Stimulated activated CD8-positive, alpha-beta memory T cell treated with anti-CD3 and anti-CD28 coated beads, Interleukin-4, amount 100 ng/mL, for 1 hour (primary cell): ENCODE results near the gene MTA2.
"Not testable (repeated sequence)": the region's sequence is repeated elsewhere in the genome, so short reads cannot be mapped to it uniquely, and the experiment has no call there.

Experiments
- DNase-seq, 2 donors: peaks; one replicate each; pipeline ENCODE4 v3.0.0-alpha.2; 2020; ENCODE audit warnings: low read depth in 2 of 2, low spot score in 1 of 2

The MTA2 gene

DNA sequence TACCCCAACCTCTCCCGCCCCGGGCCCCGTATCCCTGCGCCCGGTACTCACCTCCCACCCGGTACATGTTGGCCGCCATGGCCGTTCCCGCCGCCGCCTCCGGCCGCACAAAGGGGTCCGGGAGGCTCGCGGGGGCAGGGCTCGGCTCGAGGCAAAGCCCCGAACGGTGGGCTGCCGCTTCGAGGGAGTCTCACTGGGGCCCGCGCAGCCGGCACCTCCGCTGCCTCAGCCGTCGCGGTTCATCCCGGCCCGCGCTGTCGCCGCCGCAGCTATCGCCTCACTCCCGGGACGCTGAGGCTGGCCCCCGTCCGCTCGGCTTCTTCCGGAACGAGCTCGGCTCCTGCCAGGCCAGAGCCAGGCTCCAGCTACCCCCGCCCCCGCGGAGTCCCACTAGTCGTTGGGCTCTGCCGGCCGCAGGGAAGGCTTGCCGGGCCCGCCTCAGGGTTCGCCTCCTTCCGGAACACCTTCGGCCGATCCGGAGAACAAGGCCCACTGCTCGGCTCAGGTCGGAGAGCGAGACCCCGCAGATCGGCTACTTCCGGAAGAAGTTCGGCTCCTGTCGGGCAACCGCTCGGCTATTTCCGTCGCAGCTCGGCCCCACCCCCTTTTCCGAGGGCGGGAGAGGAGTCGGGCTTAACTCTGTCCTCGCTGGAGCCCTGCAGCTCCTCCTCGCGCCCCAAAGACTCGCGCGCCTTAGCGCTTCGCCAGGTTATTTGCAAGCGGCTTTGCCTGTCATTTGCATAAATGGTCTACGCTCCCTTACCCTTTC lies at the start of gene MTA2:
Gene MTA2 (minus strand): TSS at position 494 of the 769 bp plus-strand sequence. CDS start 415 bp downstream, at position 79.
- peak; percentile 98 to 99 for DNase-seq

DNA sequence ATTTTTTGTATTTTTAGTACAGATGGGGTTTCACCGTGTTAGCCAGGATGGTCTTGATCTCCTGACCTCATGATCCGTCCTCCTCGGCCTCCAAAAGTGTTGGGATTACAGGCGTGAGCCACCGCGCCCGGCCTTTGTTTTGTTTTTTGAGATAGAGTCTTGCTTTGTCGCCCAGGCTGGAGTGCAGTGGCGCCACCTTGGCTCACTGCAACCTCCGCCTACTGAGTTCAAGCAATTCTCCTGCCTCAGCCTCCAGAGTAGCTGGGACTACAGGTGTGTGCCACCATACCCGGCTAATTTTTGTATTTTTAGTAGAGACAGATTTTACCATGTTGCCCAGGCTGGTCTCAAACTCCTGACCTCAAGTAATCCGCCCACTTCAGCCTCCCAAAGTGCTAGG lies 48.6 kb upstream of the MTA2 start:
- not testable (repeated sequence) for DNase-seq

- DNase-seq = no peak
Observed at GRCh38 chr11:62649486-62649885, 47.8 kb upstream of the MTA2 start.

DNA sequence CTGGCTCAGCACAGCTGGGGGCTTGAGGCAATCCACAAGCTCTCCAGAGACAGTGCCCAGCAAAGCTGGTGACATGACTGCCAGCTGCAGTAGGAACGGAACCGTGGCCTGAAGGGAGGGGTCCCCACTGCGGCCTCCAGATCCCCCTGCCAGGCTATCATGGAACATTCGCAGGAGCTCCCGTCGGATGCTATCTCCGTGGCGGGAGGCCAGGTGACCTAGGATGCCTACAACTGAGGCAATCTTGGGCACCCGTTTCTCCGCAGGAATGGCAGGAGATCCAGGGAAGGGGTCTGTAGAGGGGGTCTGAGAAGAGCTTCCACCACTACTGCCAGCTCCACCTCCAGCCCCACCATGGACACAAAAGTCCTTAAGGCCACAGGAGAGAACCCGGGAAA lies 47.3 kb upstream of the MTA2 start:
- DNase-seq = no peak

GRCh38 chr11:62648185-62648966 lies 46.7 kb upstream of the MTA2 start:
- no peak for DNase-seq

DNA sequence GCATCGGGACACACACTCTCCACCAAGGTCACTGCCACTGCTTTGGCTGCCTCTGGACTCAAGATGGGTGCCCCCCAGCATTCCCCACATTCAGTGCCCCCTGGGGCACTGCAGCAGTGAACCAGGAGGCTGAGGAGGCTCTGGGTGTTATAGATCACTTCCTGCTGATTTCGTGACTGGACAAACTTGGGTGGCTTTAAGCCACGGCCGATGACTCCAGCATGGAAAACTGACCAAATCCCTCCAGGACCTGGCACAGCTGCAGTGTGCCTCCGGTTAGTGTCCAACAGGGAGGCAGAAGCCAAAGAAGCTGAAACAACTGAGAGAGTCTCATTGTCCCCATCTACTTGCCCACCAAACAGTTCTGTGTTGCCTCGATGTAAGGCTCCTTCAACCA lies 45.9 kb upstream of the MTA2 start:
- DNase-seq = no peak

DNA sequence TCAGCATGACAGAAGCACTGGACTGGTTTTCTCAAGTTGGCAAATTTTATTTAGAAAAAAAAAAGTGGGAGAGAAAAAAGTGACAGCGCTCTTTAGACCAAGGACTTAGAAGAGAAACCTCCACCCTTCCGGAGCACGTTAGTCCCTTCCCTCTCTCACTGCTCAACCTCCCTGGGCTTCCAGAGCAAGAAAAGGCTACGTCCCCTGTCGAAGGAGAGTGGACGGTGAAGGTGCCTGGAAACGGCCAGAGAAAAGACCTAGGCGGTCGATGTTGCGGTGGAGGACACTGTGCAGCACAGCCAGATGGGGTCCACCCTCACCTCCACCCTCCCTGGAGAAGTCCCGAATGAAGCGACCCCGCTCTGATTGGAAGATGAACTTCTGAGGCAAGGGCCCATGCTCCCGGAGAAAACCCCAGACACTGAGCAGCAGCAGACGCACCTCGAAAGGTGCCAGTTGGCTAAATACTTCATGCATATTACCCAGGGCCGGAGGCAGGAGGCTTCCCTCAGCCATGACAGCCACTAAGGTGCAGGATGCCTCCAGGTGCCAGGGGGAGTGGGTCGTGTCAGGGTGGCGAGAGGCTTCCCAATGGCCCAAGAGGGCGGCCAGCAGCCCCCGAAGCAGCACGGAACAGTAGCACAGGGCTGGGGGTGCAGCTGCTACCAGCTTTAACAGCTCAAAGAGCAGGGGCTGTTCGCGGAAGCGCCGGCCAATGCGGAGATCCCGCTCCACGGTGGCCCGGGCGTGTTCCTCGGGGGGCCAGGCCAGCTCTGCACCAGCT lies 45.4 kb upstream of the MTA2 start:
- DNase-seq = no peak

GRCh38 chr11:62645946-62646824 lies 44.5 kb upstream of the MTA2 start, which contains the start of gene GANAB:
GANAB (minus strand) TSS chr11:62646613; CDS start chr11:62646599, 14 bp downstream.
- DNase-seq = peak; percentile 99

GRCh38 chr11:62645671-62645945 lies 43.9 kb upstream of the MTA2 start:
- DNase-seq = no peak

DNA sequence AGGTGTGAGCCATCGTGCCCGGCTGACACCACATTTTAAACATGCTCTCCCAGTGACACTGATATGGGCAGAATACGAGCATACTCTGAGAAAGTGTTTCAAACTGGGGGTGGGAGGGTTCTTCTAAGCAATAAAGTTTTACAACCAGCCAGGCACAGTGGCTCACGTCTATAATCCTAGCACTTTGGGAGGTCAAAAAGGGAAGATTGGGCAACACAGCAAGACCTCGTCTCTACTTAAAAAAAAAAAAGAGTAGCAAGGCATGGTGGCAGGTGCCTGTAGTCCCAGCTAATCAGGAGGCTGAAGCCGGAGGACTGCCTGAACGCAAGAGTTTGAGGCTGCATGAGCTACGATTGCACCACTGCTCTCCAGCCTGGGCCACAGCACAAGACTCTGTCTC lies 42.6 kb upstream of the MTA2 start:
- no peak for DNase-seq

- no peak for DNase-seq
Observed at GRCh38 chr11:62632492-62632891, 30.8 kb upstream of the MTA2 start.

DNA sequence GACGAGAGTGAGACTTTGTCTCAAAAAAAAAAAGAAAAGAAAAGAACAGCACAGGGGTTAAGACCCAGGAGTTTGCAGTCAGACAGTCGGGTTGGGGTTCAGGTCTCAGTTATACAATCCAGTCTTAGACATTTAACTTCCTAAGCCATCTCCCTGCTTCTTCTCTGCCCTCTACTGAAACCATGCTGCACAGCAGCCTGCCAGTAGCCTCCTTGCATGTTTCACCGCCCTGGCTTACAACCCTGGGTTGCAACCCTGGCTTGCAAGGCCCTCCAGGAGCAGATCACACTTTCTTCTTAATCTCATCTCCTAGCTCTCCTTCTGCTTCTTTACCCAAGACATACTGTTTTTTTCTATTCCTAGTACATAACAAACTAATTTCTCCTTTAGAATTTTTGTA lies 26.0 kb upstream of the MTA2 start:
- no peak for DNase-seq

DNA sequence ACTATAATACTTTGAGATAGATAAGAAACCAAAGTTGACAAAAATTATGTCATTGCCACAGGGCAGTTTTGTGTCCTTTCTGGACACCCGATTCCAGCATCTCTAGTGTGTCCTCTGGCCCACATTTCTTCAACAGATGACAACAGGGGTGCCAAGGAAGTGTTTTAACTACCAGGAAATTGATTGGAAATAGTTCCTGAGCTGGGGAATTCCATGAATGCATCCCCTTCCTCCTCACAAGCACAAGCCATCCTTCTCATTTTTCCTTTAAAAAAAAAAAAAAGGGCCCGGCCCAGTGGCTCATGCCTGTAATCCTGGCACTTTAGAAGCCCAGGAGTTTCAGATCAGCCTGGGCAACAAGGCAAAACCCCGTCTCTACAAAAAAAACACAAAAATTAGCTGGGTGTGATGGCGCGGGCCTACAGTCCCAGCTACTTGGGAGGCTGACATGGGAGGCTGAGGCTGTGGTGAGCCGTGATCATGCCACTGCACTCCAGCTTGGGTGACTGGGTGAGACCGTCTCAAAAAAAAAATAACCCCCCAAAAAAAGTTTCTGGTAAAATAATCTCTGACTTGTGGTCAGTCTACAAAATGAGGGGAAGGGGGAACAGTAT lies 20.9 kb upstream of the MTA2 start:
- no peak for DNase-seq

GRCh38 chr11:62621567-62622470 lies 20.2 kb upstream of the MTA2 start, which contains the start of gene B3GAT3:
B3GAT3 (minus strand) TSS chr11:62621986; CDS start chr11:62621947, 39 bp downstream.
- DNase-seq = peak; percentile 94 to 95

DNA sequence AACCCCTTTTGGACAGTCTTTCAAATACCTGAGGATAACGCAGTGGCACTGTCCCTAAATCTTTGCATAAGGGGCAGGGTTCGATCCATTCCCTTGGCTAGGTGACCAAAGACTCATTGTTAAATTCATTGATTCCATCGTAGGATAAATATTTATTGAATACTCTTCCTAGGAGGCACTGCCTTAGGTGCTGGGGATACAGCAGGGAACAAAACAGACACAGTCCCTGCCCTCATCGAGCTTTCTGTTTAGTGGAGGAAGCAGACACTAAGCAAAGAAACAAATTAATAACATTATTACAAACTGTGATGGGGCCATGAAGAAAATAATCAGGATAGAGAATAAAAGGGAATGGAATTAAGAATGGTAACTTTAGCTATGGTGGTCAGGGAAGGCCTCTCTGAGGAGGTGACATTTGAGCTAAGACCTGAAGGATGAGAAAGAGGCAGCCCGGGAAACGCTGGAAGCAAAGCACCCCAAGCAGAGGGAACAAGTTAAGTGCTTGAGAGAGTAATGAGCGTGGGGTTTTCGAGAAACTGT lies 19.4 kb upstream of the MTA2 start:
- no peak for DNase-seq

DNA sequence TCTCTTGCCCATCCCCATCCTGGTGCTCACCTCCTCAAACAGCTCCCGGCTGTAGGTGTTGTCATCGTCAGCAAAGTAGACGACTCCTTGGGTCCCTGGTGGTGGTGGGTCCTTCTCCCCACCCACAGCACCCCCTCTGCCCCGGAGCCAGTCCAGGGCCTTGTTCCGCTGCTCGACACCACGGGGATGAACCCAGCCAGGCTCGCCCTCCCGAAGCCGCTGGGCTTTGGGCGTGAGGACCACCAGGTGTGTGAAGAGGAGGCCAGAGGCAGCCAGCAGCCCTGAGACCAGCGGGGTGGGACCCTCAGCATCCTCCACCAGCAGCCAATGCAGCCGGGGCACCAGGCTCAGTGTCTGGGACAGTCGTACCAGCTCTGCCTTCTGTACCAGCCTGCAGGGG lies 15.3 kb upstream of the MTA2 start:
- not testable (repeated sequence) for DNase-seq

DNA sequence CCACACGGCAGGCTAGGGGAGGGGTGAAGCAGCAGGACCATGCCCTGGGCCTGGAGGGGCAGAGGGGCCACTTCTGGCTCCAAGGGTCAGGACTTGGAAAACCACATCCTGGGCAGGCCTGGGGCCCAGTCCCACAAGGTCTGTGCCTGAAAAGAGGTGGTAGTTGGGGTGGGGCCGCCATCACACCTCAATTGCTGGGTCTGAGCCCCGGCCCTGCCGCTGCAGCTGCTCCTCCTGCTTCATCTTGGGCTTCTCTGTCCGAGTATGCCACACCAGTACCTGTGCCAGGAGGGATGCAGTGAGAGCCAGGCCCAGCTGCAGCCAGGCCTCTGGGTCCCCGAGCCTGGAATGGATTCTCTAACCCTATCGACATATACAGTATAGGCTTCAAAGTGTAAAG lies 13.9 kb upstream of the MTA2 start:
- DNase-seq = no peak

- DNase-seq = no peak
Observed at GRCh38 chr11:62614275-62614674, 12.6 kb upstream of the MTA2 start.

DNA sequence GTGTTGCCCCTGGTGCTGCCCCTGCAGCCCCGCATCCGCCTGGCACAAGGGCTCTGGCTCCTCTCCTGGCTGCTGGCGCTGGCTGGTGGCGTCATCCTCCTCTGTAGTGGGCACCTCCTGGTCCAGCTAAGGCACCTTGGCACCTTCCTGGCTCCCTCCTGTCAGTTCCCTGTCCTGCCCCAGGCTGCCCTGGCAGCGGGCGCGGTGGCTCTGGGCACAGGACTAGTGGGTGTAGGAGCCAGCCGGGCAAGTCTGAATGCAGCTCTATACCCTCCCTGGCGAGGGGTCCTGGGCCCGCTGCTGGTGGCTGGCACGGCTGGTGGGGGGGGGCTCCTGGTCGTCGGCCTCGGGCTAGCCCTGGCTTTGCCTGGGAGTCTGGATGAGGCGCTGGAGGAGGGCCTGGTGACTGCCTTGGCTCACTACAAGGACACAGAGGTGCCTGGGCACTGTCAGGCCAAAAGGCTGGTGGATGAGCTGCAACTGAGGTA lies 11.7 kb upstream of the MTA2 start:
- no peak for DNase-seq
